Liver (tissue), 9 donors: Measurements from ENCODE around the gene SGPP1. TPM values are rescaled to one million over a fixed set of nuclear protein-coding genes. Genes with fewer than 3 reads are reported as not detected.

Experiments used
- DNase-seq: peaks from one replicate; pipeline ENCODE4 v3.0.0-alpha.2; 2017; ENCODE audit warnings: low spot score
- H3K27ac ChIP-seq, 2 donors: one replicate each; pipeline ENCODE4 v1.7.0; 2013; ENCODE audit warnings: inconsistent platforms in 2 of 2, low read length in 2 of 2, control low read depth in 1 of 2, low read depth in 1 of 2, mild to moderate bottlenecking in 1 of 2
- H3K27me3 ChIP-seq, 4 donors: one replicate each; pipeline versions ENCODE4 v1.6.1 to v1.7.0; 2013; ENCODE audit warnings: low read length in 3 of 4, inconsistent platforms in 1 of 4, mild to moderate bottlenecking in 1 of 4, moderate library complexity in 1 of 4; ENCODE audit not compliant: control insufficient read depth in 4 of 4, insufficient read depth in 4 of 4
- H3K36me3 ChIP-seq, 4 donors: one replicate each; pipeline versions ENCODE4 v1.6.1 to v1.7.0; 2013; ENCODE audit warnings: low read length in 3 of 4, mild to moderate bottlenecking in 3 of 4, low read depth in 1 of 4, moderate library complexity in 1 of 4; ENCODE audit not compliant: control insufficient read depth in 4 of 4, insufficient read depth in 3 of 4
- H3K4me1 ChIP-seq, 4 donors: one replicate each; pipeline versions ENCODE4 v1.6.1 to v1.7.0; 2013; ENCODE audit warnings: low read length in 3 of 4, mild to moderate bottlenecking in 3 of 4, moderate library complexity in 1 of 4; ENCODE audit not compliant: control insufficient read depth in 4 of 4, insufficient read depth in 4 of 4
- H3K4me3 ChIP-seq, 3 donors: one replicate each; pipeline versions ENCODE4 v1.6.1 to v1.7.0; 2013; ENCODE audit warnings: low read length in 3 of 3, control low read depth in 1 of 3, low read depth in 1 of 3, mild to moderate bottlenecking in 1 of 3
- H3K9ac ChIP-seq, 2 donors: one replicate each; pipeline ENCODE4 v1.7.0; 2013; ENCODE audit warnings: low read length in 2 of 2, mild to moderate bottlenecking in 2 of 2, moderate library complexity in 2 of 2, control low read depth in 1 of 2, low read depth in 1 of 2
- H3K9me3 ChIP-seq, 4 donors: one replicate each; pipeline versions ENCODE4 v1.6.1 to v1.7.0; 2013; ENCODE audit warnings: low read length in 3 of 4; ENCODE audit not compliant: control insufficient read depth in 4 of 4
- EGR1 ChIP-seq, 2 donors: IDR thresholded peaks; 2 replicates each; pipeline ENCODE4 v1.6.1; 2016 to 2018; ENCODE audit warnings: antibody characterized with exemption in 2 of 2, low read depth in 2 of 2
- FOXA1 ChIP-seq: IDR thresholded peaks from 2 replicates; pipeline ENCODE4 v1.6.1; 2016; ENCODE audit warnings: antibody characterized with exemption
- FOXA2 ChIP-seq: IDR thresholded peaks from 2 replicates; pipeline ENCODE4 v1.6.1; 2016; ENCODE audit warnings: antibody characterized with exemption
- GABPA ChIP-seq, 2 donors: IDR thresholded peaks in 1 of 2; conservative IDR thresholded peaks in 1 of 2; 2 replicates each; pipeline ENCODE4 v1.6.1; 2016; ENCODE audit warnings: antibody characterized with exemption in 2 of 2, mild to moderate bottlenecking in 1 of 2, moderate library complexity in 1 of 2
- HNF4A ChIP-seq, 2 donors: conservative IDR thresholded peaks; 2 replicates each; pipeline ENCODE4 v1.6.1; 2016; ENCODE audit warnings: antibody characterized with exemption in 2 of 2, mild to moderate bottlenecking in 2 of 2
- HNF4G ChIP-seq: IDR thresholded peaks from 2 replicates; pipeline ENCODE4 v1.6.1; 2016; ENCODE audit warnings: antibody characterized with exemption
- JUND ChIP-seq, 2 donors: IDR thresholded peaks; 2 replicates each; pipeline ENCODE4 v1.6.1; 2016; ENCODE audit warnings: antibody characterized with exemption in 2 of 2
- NR2F2 ChIP-seq: IDR thresholded peaks from 2 replicates; pipeline ENCODE4 v1.6.1; 2016; ENCODE audit warnings: antibody characterized with exemption
- RXRA ChIP-seq, 2 donors: IDR thresholded peaks; 2 replicates each; pipeline ENCODE4 v1.6.1; 2017 to 2018; ENCODE audit warnings: antibody characterized with exemption in 2 of 2, mild to moderate bottlenecking in 1 of 2
- SP1 ChIP-seq: IDR thresholded peaks from 2 replicates; pipeline ENCODE4 v1.6.1; 2018; ENCODE audit warnings: antibody characterized with exemption, mild to moderate bottlenecking
- TAF1 ChIP-seq: conservative IDR thresholded peaks from 2 replicates; pipeline ENCODE4 v1.6.1; 2016; ENCODE audit warnings: antibody characterized with exemption, mild to moderate bottlenecking
- YY1 ChIP-seq: IDR thresholded peaks from 2 replicates; pipeline ENCODE4 v1.6.1; 2016; ENCODE audit warnings: antibody characterized with exemption, mild to moderate bottlenecking
- WGBS: extraction: QIAGEN DNeasy Blood & Tissue Kit; methylation state at CpG from one replicate; pipeline ENCODE4 v1.1.7; 2013; 5-methylcytosine and 5-hydroxymethylcytosine counted together
- polyA plus RNA-seq, 2 donors: library from polyadenylated mRNA; stranded (reverse) in 1 of 2; unstranded in 1 of 2; fragments of 200-250 nt in 1 of 2; fragments of >200 nt in 1 of 2; fragmentation: Nextera tagmentation in 1 of 2; extraction: Ambion mirVana in 1 of 2; gene quantifications; one replicate each; pipeline versions ENCODE4 v1.2.1 to v1.2.3, GENCODE V29; 2013 to 2015
- total RNA-seq, 2 donors: library from RNA; depleted of rRNA; stranded (reverse); fragments of >200 nt; gene quantifications; one replicate each; pipeline ENCODE4 v1.2.3, GENCODE V29; 2014
- TF ChIP-seq, protein P1 (sequence below): fragments of 150-350 bp; IDR thresholded peaks from 2 replicates; pipeline ENCODE4 v1.5.1; 2017; ENCODE audit warnings: improper control_type of control experiment, low read depth, low read length; ENCODE audit not compliant: missing input control
- TF ChIP-seq, protein P2 (sequence below): IDR thresholded peaks from 2 replicates; pipeline ENCODE4 v1.6.1; 2016; ENCODE audit warnings: antibody characterized with exemption
- TF ChIP-seq, protein P3 (sequence below): IDR thresholded peaks from 2 replicates; pipeline ENCODE4 v1.6.1; 2016; ENCODE audit warnings: antibody characterized with exemption
- TF ChIP-seq, protein P4 (sequence below): IDR thresholded peaks from 2 replicates; pipeline ENCODE4 v1.6.1; 2016; ENCODE audit warnings: antibody characterized with exemption
- TF ChIP-seq, protein P5 (sequence below): IDR thresholded peaks from 2 replicates; pipeline ENCODE4 v1.6.1; 2016; ENCODE audit warnings: antibody characterized with exemption, mild to moderate bottlenecking
- donor health status: healthy.
- donor health status: healthy.
- donor health status: healthy.
- donor health status: healthy.
- donor health status: healthy.

The SGPP1 gene
- total and polyA plus RNA-seq, 4 donors = 12.3 to 32.3 (median 15.6) TPM

DNA sequence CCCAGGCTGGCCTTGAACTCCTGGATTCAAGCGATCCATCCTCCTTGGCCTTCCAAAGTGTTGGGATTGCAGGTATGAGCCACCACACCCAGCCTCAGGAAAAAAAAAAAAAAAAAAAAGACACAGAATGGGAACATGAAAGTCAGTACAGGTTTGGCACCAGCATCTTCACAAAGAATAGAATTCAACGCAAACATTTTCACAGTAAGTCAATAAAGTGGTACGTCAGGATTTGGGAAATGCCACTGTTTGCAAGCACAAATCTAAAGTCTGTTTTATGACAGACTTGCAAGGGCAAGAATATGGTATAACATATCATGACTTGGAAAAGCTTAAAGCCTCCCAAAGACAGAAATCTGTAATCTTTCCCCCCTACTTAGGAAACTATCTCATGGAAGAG is 51.2 kb downstream of the SGPP1 start:
- TF ChIP-seq JUND (IDR thresholded peaks at IDR 0.05) (no peak), SP1 (no peak), FOXA1 (no peak), FOXA2 (no peak), HNF4A (conservative IDR thresholded peaks at IDR 0.05) (no peak), NR2F2 (no peak), EGR1 (IDR thresholded peaks at IDR 0.05; ENCODE audit: low read depth in 2 of 2) (no peak), RXRA (IDR thresholded peaks at IDR 0.05) (no peak), YY1 (no peak), TAF1 (no peak), HNF4G (no peak), GABPA (IDR thresholded peaks at IDR 0.05 in 1 of 2, conservative IDR thresholded peaks at IDR 0.05 in 1 of 2) (no peak)
- TF ChIP-seq, protein P1, sequence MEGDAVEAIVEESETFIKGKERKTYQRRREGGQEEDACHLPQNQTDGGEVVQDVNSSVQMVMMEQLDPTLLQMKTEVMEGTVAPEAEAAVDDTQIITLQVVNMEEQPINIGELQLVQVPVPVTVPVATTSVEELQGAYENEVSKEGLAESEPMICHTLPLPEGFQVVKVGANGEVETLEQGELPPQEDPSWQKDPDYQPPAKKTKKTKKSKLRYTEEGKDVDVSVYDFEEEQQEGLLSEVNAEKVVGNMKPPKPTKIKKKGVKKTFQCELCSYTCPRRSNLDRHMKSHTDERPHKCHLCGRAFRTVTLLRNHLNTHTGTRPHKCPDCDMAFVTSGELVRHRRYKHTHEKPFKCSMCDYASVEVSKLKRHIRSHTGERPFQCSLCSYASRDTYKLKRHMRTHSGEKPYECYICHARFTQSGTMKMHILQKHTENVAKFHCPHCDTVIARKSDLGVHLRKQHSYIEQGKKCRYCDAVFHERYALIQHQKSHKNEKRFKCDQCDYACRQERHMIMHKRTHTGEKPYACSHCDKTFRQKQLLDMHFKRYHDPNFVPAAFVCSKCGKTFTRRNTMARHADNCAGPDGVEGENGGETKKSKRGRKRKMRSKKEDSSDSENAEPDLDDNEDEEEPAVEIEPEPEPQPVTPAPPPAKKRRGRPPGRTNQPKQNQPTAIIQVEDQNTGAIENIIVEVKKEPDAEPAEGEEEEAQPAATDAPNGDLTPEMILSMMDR = no peak
- TF ChIP-seq, protein P2, sequence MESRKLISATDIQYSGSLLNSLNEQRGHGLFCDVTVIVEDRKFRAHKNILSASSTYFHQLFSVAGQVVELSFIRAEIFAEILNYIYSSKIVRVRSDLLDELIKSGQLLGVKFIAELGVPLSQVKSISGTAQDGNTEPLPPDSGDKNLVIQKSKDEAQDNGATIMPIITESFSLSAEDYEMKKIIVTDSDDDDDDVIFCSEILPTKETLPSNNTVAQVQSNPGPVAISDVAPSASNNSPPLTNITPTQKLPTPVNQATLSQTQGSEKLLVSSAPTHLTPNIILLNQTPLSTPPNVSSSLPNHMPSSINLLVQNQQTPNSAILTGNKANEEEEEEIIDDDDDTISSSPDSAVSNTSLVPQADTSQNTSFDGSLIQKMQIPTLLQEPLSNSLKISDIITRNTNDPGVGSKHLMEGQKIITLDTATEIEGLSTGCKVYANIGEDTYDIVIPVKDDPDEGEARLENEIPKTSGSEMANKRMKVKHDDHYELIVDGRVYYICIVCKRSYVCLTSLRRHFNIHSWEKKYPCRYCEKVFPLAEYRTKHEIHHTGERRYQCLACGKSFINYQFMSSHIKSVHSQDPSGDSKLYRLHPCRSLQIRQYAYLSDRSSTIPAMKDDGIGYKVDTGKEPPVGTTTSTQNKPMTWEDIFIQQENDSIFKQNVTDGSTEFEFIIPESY = no peak
- TF ChIP-seq, protein P3, sequence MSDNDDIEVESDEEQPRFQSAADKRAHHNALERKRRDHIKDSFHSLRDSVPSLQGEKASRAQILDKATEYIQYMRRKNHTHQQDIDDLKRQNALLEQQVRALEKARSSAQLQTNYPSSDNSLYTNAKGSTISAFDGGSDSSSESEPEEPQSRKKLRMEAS = no peak
- WGBS = 93% methylated on average over 3 of the region's 3 CpGs
- no peak for DNase-seq
- Histone ChIP-seq H3K27me3 (no peaks in the 10 kb centered on the region), H3K36me3 (peaks cover 0 to 10% (median 0%) of the 10 kb centered on the region in 4 donors), H3K9ac (no peak overlapping the region), H3K27ac (no peak overlapping the region), H3K4me3 (no peak overlapping the region), H3K4me1 (peaks cover 2 to 11% (median 9%) of the 10 kb centered on the region in 4 donors), H3K9me3 (no peaks in the 10 kb centered on the region)

DNA sequence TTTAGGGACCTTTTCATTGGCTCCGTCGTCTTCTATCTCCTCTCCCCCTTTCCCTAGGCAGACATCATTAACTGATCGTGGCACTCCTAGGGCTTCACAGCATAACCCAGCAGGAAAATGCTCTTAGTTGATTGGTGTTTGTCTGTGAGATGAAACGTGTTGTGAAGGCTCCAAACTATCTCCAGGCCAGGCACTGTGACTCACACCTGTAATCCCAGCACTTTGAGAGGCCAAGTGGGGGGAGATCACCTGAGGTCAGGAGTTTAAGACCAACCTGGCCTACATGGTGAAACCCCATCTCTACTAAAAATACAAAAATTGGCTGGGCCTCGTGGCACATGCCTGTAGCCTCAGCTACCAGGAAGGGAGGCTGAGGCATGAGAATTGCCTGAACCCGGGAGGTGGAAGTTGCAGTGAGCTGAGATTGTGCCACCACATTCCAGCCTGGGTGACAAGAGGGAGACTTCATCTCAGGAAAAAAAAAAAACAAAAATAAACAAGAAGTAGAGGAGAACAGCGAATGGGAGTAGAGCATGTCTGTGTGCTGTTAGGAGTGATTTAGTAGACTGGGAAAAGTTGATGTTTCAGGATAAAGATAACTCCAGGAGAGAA is 53.9 kb downstream of the SGPP1 start:
- Histone ChIP-seq H3K27me3 (no peaks in the 10 kb centered on the region), H3K27ac (no peak overlapping the region), H3K9ac (no peak overlapping the region), H3K9me3 (no peaks in the 10 kb centered on the region), H3K4me3 (no peak overlapping the region), H3K36me3 (peaks cover 0 to 10% (median 0%) of the 10 kb centered on the region in 4 donors), H3K4me1 (peaks cover 2 to 17% (median 13%) of the 10 kb centered on the region in 4 donors)
- 87% methylated on average over 7 of the region's 7 CpGs for WGBS
- TF ChIP-seq RXRA (IDR thresholded peaks at IDR 0.05) (no peak), GABPA (IDR thresholded peaks at IDR 0.05 in 1 of 2, conservative IDR thresholded peaks at IDR 0.05 in 1 of 2) (no peak), HNF4G (no peak), SP1 (no peak)
- TF ChIP-seq, protein P4, sequence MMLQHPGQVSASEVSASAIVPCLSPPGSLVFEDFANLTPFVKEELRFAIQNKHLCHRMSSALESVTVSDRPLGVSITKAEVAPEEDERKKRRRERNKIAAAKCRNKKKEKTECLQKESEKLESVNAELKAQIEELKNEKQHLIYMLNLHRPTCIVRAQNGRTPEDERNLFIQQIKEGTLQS = no peak
- TF ChIP-seq, protein P1 = no peak
- TF ChIP-seq, protein P5, sequence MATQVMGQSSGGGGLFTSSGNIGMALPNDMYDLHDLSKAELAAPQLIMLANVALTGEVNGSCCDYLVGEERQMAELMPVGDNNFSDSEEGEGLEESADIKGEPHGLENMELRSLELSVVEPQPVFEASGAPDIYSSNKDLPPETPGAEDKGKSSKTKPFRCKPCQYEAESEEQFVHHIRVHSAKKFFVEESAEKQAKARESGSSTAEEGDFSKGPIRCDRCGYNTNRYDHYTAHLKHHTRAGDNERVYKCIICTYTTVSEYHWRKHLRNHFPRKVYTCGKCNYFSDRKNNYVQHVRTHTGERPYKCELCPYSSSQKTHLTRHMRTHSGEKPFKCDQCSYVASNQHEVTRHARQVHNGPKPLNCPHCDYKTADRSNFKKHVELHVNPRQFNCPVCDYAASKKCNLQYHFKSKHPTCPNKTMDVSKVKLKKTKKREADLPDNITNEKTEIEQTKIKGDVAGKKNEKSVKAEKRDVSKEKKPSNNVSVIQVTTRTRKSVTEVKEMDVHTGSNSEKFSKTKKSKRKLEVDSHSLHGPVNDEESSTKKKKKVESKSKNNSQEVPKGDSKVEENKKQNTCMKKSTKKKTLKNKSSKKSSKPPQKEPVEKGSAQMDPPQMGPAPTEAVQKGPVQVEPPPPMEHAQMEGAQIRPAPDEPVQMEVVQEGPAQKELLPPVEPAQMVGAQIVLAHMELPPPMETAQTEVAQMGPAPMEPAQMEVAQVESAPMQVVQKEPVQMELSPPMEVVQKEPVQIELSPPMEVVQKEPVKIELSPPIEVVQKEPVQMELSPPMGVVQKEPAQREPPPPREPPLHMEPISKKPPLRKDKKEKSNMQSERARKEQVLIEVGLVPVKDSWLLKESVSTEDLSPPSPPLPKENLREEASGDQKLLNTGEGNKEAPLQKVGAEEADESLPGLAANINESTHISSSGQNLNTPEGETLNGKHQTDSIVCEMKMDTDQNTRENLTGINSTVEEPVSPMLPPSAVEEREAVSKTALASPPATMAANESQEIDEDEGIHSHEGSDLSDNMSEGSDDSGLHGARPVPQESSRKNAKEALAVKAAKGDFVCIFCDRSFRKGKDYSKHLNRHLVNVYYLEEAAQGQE = no peak
- no peak for DNase-seq
